ENCODE measurements around the gene NUP188. TPM values are rescaled to one million over a fixed set of nuclear protein-coding genes. Genes with fewer than 3 reads are reported as not detected.

NUP188 gene
- total RNA-seq, 1 experiment from 2014 or later = 75.5 TPM

Other genes with a start within 250 kb of the NUP188 start
- 17.9 and 18.7 TPM in 2 replicates for gene PKN3, start 245.2 kb upstream of the NUP188 start, total RNA-seq (2014; rRNA removed; shearing (Covaris generic))
- gene ZDHHC12, start 223.6 kb upstream of the NUP188 start, total RNA-seq (2014; rRNA removed; shearing (Covaris generic)) = 160 and 195 TPM in 2 replicates
- gene ZER1, start 175.8 kb upstream of the NUP188 start, total RNA-seq (2014; rRNA removed; shearing (Covaris generic)) = 17.2 and 18.5 TPM in 2 replicates
- 24.0 and 25.4 TPM in 2 replicates for gene TBC1D13, start 160.4 kb upstream of the NUP188 start, total RNA-seq (2014; rRNA removed; shearing (Covaris generic))
- 52.1 and 70.8 TPM in 2 replicates for gene ENDOG, start 129.2 kb upstream of the NUP188 start, total RNA-seq (2014; rRNA removed; shearing (Covaris generic))
- 97.6 and 121 TPM in 2 replicates for gene SPOUT1, start 117.9 kb upstream of the NUP188 start, total RNA-seq (2014; rRNA removed; shearing (Covaris generic))
- gene KYAT1, start 65.7 kb upstream of the NUP188 start, total RNA-seq (2014; rRNA removed; shearing (Covaris generic)) = 10.4 and 11.8 TPM in 2 replicates
- 39.5 and 43.2 TPM in 2 replicates for gene LRRC8A, start 65.6 kb upstream of the NUP188 start, total RNA-seq (2014; rRNA removed; shearing (Covaris generic))
- gene PHYHD1, start 26.7 kb upstream of the NUP188 start, total RNA-seq (2014; rRNA removed; shearing (Covaris generic)) = not detected in 2 replicates
- gene DOLK, start 96 bp upstream of the NUP188 start, total RNA-seq (2014; rRNA removed; shearing (Covaris generic)) = 27.6 and 29.0 TPM in 2 replicates
- 118 and 146 TPM in 2 replicates for gene SH3GLB2, start 80.6 kb downstream of the NUP188 start, total RNA-seq (2014; rRNA removed; shearing (Covaris generic))
- 64.8 and 66.6 TPM in 2 replicates for gene MIGA2, start 88.9 kb downstream of the NUP188 start, total RNA-seq (2014; rRNA removed; shearing (Covaris generic))
- 45.4 and 50.8 TPM in 2 replicates for gene DOLPP1, start 133.4 kb downstream of the NUP188 start, total RNA-seq (2014; rRNA removed; shearing (Covaris generic))
- gene CRAT, start 163.1 kb downstream of the NUP188 start, total RNA-seq (2014; rRNA removed; shearing (Covaris generic)) = 37.4 and 43.7 TPM in 2 replicates
- 206 and 210 TPM in 2 replicates for gene PTPA, start 163.7 kb downstream of the NUP188 start, total RNA-seq (2014; rRNA removed; shearing (Covaris generic))
- 68.5 and 77.2 TPM in 2 replicates for gene IER5L, start 230.6 kb downstream of the NUP188 start, total RNA-seq (2014; rRNA removed; shearing (Covaris generic))

Data from HT-29 (cell line).